GM23248 (cell line): ENCODE data around the gene RAB4A. TPM values are rescaled to one million over a fixed set of nuclear protein-coding genes. Genes with fewer than 3 reads are reported as not detected.

Source experiments
- DNase-seq: peaks from one replicate; pipeline ENCODE4 v3.0.0-alpha.2; 2015
- H2AFZ ChIP-seq: fragments of 200-600 bp; sonication (generic); 2 replicates; pipeline ENCODE4 v1.6.1; 2016; ENCODE audit warnings: antibody characterized with exemption
- H3F3A ChIP-seq: fragments of 200-600 bp; sonication (generic); 2 replicates; pipeline ENCODE4 v1.6.1; 2016; ENCODE audit warnings: mild to moderate bottlenecking, antibody characterized with exemption, mixed run types; ENCODE audit not compliant: insufficient read depth
- H3K27ac ChIP-seq: fragments of 200-600 bp; sonication (generic); 2 replicates; pipeline ENCODE4 v1.5.1; 2016; ENCODE audit warnings: mild to moderate bottlenecking
- H3K27me3 ChIP-seq: fragments of 200-600 bp; sonication (generic); replicated peaks from 2 replicates; pipeline ENCODE4 v1.6.1; 2016; ENCODE audit warnings: mild to moderate bottlenecking; ENCODE audit not compliant: insufficient read depth
- H3K36me3 ChIP-seq: fragments of 200-600 bp; sonication (generic); 2 replicates; pipeline ENCODE4 v1.6.1; 2016; ENCODE audit warnings: low read depth, mild to moderate bottlenecking
- H3K4me1 ChIP-seq: fragments of 200-600 bp; sonication (generic); 2 replicates; pipeline ENCODE4 v1.6.1; 2016; ENCODE audit warnings: mild to moderate bottlenecking; ENCODE audit not compliant: insufficient read depth
- H3K4me2 ChIP-seq: fragments of 200-600 bp; sonication (generic); one replicate; pipeline ENCODE4 v1.6.1; 2016; ENCODE audit warnings: mild to moderate bottlenecking; ENCODE audit not compliant: unreplicated experiment
- H3K4me3 ChIP-seq: fragments of 200-600 bp; sonication (generic); 2 replicates; pipeline ENCODE4 v1.5.1; 2016; ENCODE audit warnings: mild to moderate bottlenecking
- H3K79me2 ChIP-seq: fragments of 200-600 bp; sonication (generic); 2 replicates; pipeline ENCODE4 v1.6.1; 2016; ENCODE audit warnings: mild to moderate bottlenecking; ENCODE audit not compliant: insufficient read depth
- H3K9ac ChIP-seq: fragments of 200-600 bp; sonication (generic); 2 replicates; pipeline ENCODE4 v1.6.1; 2016; ENCODE audit warnings: mild to moderate bottlenecking
- H3K9me2 ChIP-seq: fragments of 200-600 bp; sonication (generic); 2 replicates; pipeline ENCODE4 v1.6.1; 2016; ENCODE audit warnings: mixed run types, mild to moderate bottlenecking, moderate library complexity; ENCODE audit not compliant: insufficient read depth
- H3K9me3 ChIP-seq: fragments of 200-600 bp; sonication (generic); one replicate; pipeline ENCODE4 v1.6.1; 2017; ENCODE audit warnings: low read depth
- H4K20me1 ChIP-seq: fragments of 200-600 bp; sonication (generic); 2 replicates; pipeline ENCODE4 v1.6.0; 2016; ENCODE audit not compliant: insufficient read depth
- EZH2 ChIP-seq: fragments of 200-600 bp; sonication (generic); IDR thresholded peaks from 2 replicates; pipeline ENCODE4 v1.6.1; 2018; ENCODE audit warnings: antibody characterized with exemption, mild to moderate bottlenecking; ENCODE audit not compliant: insufficient read depth, poor library complexity, severe bottlenecking
- EZH2phosphoT487 ChIP-seq: fragments of 200-600 bp; sonication (generic); IDR thresholded peaks from 2 replicates; pipeline ENCODE4 v1.6.1; 2018; ENCODE audit warnings: antibody characterized with exemption, moderate library complexity, mild to moderate bottlenecking, low read depth; ENCODE audit not compliant: insufficient read depth
- WGBS, 2 experiments: methylation state at CpG; one replicate each; pipeline ENCODE4 v1.1.6; 2015 to 2017; ENCODE audit warnings: low lambda C conversion rate in 2 of 2, low coverage in 1 of 2; ENCODE audit errors: missing lambda C conversion rate in 2 of 2; 5-methylcytosine and 5-hydroxymethylcytosine counted together
- in situ Hi-C: fragments of 300-500 bp; cut with MboI; formaldehyde crosslinking; loops from 2 replicates; pipeline ENCODE4 v1.15.0; 2020
- polyA plus RNA-seq: library from polyadenylated mRNA; unstranded; fragments of >200 nt; fragmentation: Nextera tagmentation; extraction: Ambion mirVana; gene quantifications from 2 replicates; pipeline ENCODE4 v1.2.1, GENCODE V29; 2016
- total RNA-seq: library from RNA; depleted of rRNA; stranded (reverse); fragments of >200 nt; shearing (Covaris generic); gene quantifications from 2 replicates; pipeline ENCODE4 v1.2.3, GENCODE V29; 2014; rRNA removed

Gene RAB4A, protein sequence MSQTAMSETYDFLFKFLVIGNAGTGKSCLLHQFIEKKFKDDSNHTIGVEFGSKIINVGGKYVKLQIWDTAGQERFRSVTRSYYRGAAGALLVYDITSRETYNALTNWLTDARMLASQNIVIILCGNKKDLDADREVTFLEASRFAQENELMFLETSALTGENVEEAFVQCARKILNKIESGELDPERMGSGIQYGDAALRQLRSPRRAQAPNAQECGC
- total RNA-seq, result 36.7 and 43.4 TPM in 2 replicates
- 47.2 and 52.9 TPM in 2 replicates for polyA plus RNA-seq

DNA sequence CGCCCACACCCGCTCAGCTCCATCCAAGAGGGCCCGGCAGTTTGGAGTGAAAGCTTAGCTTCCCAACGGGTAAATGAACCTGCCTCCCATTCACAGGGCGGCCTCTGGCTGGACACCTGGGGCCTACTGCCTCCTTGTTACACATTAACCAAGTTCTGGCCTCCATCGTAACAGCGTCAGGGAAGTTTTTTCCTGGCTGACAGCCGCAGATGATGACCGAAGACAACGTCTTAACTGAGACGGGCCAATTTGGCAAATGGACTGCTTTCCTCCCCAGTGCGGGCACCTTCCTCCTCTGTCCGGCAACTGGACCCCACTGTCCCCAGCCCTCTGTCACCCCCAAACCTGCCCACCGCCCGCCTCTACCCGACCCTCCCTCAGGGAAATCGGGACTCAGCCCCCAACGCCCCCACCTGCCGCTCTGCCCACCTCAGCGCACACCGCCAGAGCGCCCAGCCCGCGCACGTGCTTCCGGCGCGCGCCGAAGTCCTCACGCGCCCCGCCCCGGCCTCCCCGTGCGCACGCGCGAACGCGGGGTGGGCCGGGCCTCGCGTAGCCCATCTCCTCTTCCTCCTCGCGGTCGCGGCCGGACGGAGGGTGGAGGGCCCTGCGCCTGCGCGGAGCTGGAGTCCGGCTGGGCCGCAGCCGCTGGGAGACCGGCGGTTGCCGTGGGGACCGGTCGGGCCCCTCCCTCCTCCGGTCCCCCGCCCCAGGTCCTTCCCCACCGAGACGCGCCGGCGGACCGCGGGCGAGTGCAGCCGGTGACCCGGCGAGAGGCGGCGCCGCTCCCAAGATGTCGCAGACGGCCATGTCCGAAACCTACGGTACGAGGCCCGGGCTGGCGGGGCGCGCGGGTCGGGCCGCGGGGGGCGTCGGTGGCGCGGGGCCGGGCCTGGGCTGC lies at the start of gene RAB4A:
Gene RAB4A, plus strand, starts transcription at position 565 of the 901 bp plus-strand sequence. Its CDS starts 229 bp downstream, at position 794.
- Histone ChIP-seq H3K79me2 (peaks cover 43% of the 10 kb centered on the region), H4K20me1 (no peaks in the 10 kb centered on the region), H3K4me3 (peak within 1 kb of the TSS; percentile 89), H3K36me3 (no peaks in the 10 kb centered on the region), H3F3A (peaks cover 22% of the 10 kb centered on the region), H3K4me1 (peaks cover 9% of the 10 kb centered on the region), H3K9me2 (no peaks in the 10 kb centered on the region), H3K27me3 (no peaks in the 10 kb centered on the region), H3K9ac (peak within 1 kb of the TSS; percentile 81), H3K4me2 (peak within 1 kb of the TSS; percentile 84), H3K9me3 (no peaks in the 10 kb centered on the region), H3K27ac (peak within 1 kb of the TSS; percentile 18; the same call in 1 of the 2 replicates), H2AFZ (peak within 1 kb of the TSS; percentile 82)
- DNase-seq, result peak; percentile 94
- TF ChIP-seq EZH2phosphoT487, result no peak
- TF ChIP-seq EZH2, result no peak
- WGBS, 2 experiments, result 16 to 23% methylated on average over 37 to 63 of the region's 95 CpGs
- in situ Hi-C loops, result no loop called here

DNA sequence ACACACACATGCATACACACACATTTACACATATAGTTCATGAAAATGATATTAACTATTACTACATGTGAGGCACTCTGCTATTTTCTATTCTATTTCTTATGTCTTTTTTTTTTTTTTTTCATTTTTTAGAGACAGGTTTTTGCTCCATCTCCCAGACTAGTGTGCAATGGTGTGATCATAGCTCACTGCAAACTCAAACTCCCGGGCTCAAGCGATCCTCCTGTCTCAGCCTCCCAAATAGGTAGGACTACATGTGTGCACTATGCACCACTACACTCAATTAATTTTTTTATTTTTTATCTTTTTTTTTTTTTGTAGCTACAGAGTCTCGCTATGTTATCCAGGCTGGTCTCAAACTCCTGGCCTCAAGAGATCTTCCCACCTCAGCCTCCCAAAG lies 48.8 kb upstream of the RAB4A start:
- Histone ChIP-seq H3K36me3 (no peaks in the 10 kb centered on the region), H3K27me3 (no peaks in the 10 kb centered on the region), H2AFZ (no peak overlapping the region), H3F3A (no peaks in the 10 kb centered on the region), H3K9ac (no peak overlapping the region), H3K4me3 (no peak overlapping the region), H3K4me1 (no peaks in the 10 kb centered on the region), H3K27ac (no peak overlapping the region), H3K79me2 (no peaks in the 10 kb centered on the region), H3K9me2 (0 out of 2 replicates have a peak, but pooled peaks cover 3% of the 10 kb centered on the region), H3K9me3 (no peaks in the 10 kb centered on the region), H4K20me1 (no peaks in the 10 kb centered on the region), H3K4me2 (no peak overlapping the region)
- in situ Hi-C loops, result loop anchor here (10.0 kb wide), 1 partner anchor 487 kb away; the partner anchor contains the start of gene RHOU
- 96% methylated on average over 3 of the region's 3 CpGs for WGBS, 2 experiments
- DNase-seq, result no peak
- TF ChIP-seq EZH2phosphoT487, result no peak
- TF ChIP-seq EZH2, result no peak

DNA sequence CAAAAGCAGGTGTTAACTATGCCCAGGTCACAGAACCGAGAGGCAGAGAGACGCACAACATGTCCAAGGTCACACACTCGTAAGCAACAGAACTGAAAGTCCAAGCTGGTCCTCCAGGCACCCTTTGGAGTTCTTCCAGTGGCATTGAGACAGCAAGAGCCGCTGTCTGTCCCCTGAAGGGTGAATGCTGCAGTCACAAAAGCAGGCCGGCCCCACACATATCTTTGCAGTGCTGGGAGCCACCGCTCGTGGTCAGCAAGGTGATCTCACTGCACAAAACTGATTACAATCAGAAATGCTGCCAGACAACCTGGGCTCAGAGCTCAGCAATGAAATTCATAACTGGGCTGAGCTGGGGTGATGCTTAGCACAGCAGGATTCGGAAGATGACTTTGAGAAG lies 47.4 kb upstream of the RAB4A start:
- DNase-seq, result no peak
- Histone ChIP-seq H3K27me3 (0 out of 2 replicates have a peak, but pooled peaks cover 4% of the 10 kb centered on the region), H3K79me2 (no peaks in the 10 kb centered on the region), H3K4me1 (no peaks in the 10 kb centered on the region), H3K9me2 (0 out of 2 replicates have a peak, but pooled peaks cover 3% of the 10 kb centered on the region), H4K20me1 (no peaks in the 10 kb centered on the region), H3K4me3 (no peak overlapping the region), H2AFZ (no peak overlapping the region), H3K27ac (no peak overlapping the region), H3K36me3 (no peaks in the 10 kb centered on the region), H3K9ac (no peak overlapping the region), H3K4me2 (no peak overlapping the region), H3F3A (no peaks in the 10 kb centered on the region), H3K9me3 (no peaks in the 10 kb centered on the region)
- in situ Hi-C loops, result loop anchor here (10.0 kb wide), 1 partner anchor 489 kb away; the partner anchor contains the start of gene RHOU
- WGBS, 2 experiments, result 79 to 85% methylated on average over 8 of the region's 8 CpGs
- TF ChIP-seq EZH2phosphoT487 (no peak), EZH2 (no peak)

DNA sequence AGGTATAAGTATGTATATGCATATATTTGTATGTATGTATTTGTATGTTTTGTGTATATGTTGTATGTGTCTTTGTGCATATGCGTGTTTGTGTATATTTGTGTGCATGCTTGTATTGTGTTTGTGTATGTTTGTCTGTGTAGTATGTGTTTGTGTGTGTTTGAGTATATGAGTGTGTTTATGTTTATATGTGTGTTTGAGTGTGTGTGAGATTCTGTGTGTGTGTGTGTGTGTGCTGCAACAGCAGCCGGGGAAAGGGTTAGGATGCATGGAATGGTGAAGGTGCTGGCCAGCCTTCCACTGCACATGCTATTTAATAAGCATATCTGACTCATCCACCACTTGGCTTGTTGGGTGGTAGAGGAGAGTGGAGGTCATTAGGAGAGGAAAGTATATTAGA lies 46.6 kb upstream of the RAB4A start:
- Histone ChIP-seq H2AFZ (no peak overlapping the region), H3K79me2 (no peaks in the 10 kb centered on the region), H3K4me1 (peaks cover 2% of the 10 kb centered on the region; the same call in 1 of the 2 replicates), H3K9me3 (no peaks in the 10 kb centered on the region), H3K4me3 (no peak overlapping the region), H3K36me3 (no peaks in the 10 kb centered on the region), H3K27ac (no peak overlapping the region), H3K4me2 (no peak overlapping the region), H3F3A (no peaks in the 10 kb centered on the region), H3K9me2 (0 out of 2 replicates have a peak, but pooled peaks cover 3% of the 10 kb centered on the region), H3K27me3 (peaks cover 11% of the 10 kb centered on the region), H3K9ac (no peak overlapping the region), H4K20me1 (no peaks in the 10 kb centered on the region)
- in situ Hi-C loops, result loop anchor here (10.0 kb wide), 1 partner anchor 490 kb away; the partner anchor contains the start of gene RHOU
- peak; percentile 67 for DNase-seq
- WGBS, 2 experiments, result 11 to 31% methylated on average over 2 of the region's 2 CpGs
- TF ChIP-seq EZH2phosphoT487 (no peak), EZH2 (no peak)
